Prostate gland (tissue), 2 donors: ENCODE measurements around the gene CMTM3.
"Not testable (repeated sequence)": the region's sequence is repeated elsewhere in the genome, so short reads cannot be mapped to it uniquely, and the experiment has no call there.

Source experiments
- POLR2A ChIP-seq: fragments of 450-650 bp; IDR thresholded peaks from one replicate; pipeline ENCODE4 v1.6.1; 2016; ENCODE audit warnings: antibody characterized with exemption, mild to moderate bottlenecking
- POLR2AphosphoS5 ChIP-seq: sonication (generic); formaldehyde crosslinking; IDR thresholded peaks from one replicate; pipeline ENCODE4 v1.6.1; 2017; ENCODE audit warnings: antibody characterized with exemption
- TF ChIP-seq, protein P1 (sequence below), 4 experiments: fragments of 200-600 bp in 2 of 4; fragments of 450-650 bp in 2 of 4; sonication (generic) in 2 of 4; IDR thresholded peaks; 1 replicate in 3 of 4; 2 replicates in 1 of 4; pipeline ENCODE4 v1.5.1; 2016 to 2019; ENCODE audit warnings: antibody characterized with exemption in 4 of 4, mild to moderate bottlenecking in 2 of 4, moderate library complexity in 2 of 4

GRCh38 chr16:66631558-66631957 lies 27.1 kb downstream of the CMTM3 start:
- TF ChIP-seq, protein P1, sequence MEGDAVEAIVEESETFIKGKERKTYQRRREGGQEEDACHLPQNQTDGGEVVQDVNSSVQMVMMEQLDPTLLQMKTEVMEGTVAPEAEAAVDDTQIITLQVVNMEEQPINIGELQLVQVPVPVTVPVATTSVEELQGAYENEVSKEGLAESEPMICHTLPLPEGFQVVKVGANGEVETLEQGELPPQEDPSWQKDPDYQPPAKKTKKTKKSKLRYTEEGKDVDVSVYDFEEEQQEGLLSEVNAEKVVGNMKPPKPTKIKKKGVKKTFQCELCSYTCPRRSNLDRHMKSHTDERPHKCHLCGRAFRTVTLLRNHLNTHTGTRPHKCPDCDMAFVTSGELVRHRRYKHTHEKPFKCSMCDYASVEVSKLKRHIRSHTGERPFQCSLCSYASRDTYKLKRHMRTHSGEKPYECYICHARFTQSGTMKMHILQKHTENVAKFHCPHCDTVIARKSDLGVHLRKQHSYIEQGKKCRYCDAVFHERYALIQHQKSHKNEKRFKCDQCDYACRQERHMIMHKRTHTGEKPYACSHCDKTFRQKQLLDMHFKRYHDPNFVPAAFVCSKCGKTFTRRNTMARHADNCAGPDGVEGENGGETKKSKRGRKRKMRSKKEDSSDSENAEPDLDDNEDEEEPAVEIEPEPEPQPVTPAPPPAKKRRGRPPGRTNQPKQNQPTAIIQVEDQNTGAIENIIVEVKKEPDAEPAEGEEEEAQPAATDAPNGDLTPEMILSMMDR (IDR thresholded peaks at IDR 0.05) = not testable (repeated sequence)
- not testable (repeated sequence) for TF ChIP-seq POLR2AphosphoS5, POLR2A
